ENCODE measurements around the gene ZBTB8A.
"Not testable (repeated sequence)": the region's sequence is repeated elsewhere in the genome, so short reads cannot be mapped to it uniquely, and the experiment has no call there.

ZBTB8A gene

DNA sequence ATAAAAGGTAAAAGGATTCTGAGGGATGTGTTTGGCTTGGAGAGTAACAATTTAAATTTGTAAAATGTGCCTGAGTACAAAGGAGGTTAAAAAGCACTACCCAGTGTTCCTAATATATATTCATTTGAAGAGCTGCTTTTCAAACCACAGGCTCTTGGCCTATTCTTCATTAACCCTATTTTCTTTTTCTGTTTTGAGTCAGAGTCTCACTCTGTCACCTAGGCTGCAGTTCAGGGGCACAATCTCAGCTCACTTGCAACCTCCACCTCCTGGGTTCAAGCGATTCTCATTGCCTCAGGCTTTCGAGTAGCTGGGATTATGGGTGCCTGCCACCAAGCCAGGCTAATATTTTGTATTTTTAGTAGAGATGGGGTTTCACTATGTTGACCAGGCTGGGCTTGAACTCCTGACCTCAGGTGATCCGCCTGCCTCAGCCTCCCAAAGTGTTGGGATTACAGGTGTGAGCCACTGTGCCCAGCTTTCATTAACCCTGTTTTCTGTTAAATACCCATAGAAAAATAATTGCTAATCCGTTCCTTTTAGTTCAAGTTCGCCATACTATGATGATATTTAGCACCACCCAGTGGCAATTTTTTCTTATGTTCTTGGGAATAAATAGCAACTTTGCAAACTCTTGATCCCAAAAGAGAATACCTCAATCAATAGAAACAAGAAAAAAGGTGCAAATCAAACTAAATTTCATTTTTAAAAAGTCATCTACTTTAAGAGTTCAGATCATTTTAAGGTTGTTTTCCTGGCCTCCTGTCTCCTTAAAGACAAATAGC is 80.7 kb downstream of the ZBTB8A start:
- no peak for DNase-seq (ENCODE audit: low read depth in 1 of 2, low spot score in 1 of 2)

DNA sequence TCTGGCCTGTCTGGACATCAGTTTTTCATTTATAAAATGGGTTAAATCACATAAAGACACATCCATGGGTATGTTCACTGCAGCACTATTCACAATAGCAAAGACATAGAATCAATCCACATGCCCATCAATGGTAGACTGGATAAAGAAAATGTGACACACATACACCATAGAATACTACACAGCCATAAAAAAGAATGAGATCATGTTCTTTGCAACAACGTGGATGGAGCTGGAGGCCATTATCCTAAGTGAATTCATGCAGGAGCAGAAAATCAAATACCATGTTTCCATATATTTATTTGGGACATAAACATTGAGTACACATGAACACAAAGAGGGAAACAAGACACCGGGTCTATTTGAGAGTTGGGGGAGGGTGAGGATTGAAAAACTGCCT is 83.0 kb downstream of the ZBTB8A start:
- DNase-seq (ENCODE audit: low read depth in 1 of 2, low spot score in 1 of 2), result no peak

DNA sequence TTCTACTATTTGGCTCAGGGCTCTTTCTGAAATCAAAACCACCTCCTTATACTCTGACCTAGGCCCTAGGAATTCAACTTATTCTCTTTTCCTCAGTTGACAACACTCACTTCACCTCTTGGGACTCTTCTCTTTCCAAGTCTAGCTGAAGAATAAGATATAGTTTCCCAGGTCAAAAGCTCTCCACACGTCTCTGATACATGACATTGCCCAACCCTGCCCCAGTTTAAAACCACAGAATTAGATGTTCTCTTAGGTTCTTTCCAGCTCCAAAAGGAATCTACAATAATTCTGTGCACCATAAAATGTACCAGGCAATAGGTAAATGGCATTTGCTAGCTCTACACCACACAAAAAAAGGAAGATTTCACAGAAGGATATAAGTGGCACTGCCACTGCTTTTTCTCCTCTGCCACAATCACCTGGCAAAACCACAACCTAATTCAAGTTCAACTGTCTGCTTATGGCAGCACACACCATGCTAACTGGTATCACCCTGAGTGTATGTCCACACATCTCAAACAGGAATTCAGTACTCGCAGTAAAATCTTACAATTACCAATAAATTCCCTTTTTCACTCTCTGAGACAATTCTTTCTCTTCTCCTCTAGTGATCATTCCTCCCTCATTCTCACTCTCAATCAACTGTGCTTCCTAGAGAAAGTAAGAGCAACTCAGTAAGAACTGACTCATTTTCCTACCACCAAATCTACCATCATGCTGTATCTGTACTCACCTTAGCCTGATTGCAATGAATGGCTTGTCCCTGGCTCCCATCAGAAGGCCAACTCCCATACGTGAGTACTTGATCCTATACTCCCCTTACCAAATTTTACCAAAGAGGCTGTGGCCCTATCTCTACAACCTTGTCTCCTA is 83.8 kb downstream of the ZBTB8A start:
- no peak for DNase-seq (ENCODE audit: low read depth in 1 of 2, low spot score in 1 of 2)

DNA sequence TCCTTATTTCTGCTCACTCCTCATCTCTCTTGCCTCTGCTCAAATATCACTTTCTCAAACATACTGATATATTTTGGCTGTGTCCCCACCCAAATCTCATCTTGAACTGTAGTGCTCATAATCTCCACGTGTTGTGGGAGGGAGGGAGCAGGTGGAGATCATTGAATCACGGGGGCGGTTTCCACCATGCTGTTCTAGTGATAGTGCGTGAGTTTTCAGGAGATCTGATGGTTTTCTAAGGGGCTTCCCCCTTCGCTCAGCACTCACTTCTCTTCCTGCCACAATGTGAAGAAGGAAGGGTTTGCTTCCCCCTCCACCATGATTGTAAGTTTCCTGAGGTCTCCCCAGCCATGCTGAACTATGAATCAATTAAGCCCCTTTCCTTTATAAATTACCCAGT is 84.5 kb downstream of the ZBTB8A start:
- peak in 1 of 2 donors; percentile 42 for DNase-seq (ENCODE audit: low read depth in 1 of 2, low spot score in 1 of 2)

DNA sequence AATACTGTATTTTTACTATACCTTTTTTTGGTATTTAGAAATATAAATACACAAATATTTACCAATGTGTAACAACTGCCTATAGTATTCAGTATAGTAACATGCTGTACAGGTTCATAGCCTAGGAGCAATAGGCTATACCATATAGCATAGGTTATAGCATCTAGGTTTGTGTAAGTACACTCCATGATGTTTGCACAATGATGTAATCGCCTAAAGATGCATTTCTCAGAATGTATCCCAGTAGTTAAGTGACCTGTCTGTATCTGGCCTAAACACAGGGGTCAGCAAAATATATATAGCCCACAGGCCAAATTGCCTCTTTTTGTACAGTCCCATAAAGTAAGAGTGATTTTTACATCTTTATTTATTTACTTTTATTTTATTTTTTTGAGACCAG is 86.9 kb downstream of the ZBTB8A start:
- DNase-seq (ENCODE audit: low read depth in 1 of 2, low spot score in 1 of 2), result no peak

DNA sequence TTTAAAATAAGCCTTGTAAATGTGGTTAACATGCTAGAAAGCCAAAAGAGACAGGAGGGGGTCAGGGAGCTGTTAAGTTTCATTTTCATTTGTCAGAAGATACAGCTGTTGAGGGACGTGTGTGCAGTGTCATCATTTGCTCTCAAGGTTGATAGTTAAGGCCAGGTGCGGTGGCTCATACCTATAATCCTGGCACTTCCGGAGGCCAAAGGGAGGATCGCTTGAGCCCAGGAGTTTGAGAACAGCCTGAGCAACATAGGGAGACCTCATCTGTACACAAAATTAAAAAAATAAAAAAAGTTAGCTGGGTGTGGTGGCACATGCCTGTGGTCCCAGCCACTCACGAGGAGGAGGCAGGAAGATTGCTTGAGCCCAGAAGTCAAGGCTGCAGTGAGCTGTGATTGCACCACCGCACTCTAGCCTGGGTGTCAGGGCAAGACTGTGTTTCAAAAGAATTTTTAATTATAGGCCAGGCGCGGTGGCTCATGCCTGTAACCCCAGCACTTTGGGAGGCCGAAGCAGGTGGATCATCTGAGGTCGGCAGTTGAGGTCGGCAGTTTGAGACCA is 88.5 kb downstream of the ZBTB8A start:
- DNase-seq (ENCODE audit: low read depth in 1 of 2, low spot score in 1 of 2), result no peak

DNA sequence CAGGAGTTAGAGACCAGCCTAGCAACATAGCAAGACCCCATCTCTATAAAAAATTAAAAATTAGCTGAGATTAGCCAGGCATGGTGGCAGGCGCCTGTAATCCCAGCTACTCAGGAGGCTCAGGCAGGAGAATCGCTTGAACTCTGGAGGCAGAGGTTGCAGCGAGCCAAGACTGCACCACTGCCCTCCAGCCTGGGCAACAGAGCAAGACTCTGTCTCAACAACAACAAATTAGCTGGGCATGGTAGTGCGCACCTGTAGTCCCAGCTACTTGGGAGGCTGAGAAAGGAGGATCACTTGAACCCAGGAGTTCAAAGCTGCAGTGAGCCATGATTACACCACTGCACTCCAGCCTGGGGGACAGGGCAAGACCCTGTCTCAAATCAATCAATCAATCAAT is 90.9 kb downstream of the ZBTB8A start:
- DNase-seq (ENCODE audit: low read depth in 1 of 2, low spot score in 1 of 2), result not testable (repeated sequence)

DNA sequence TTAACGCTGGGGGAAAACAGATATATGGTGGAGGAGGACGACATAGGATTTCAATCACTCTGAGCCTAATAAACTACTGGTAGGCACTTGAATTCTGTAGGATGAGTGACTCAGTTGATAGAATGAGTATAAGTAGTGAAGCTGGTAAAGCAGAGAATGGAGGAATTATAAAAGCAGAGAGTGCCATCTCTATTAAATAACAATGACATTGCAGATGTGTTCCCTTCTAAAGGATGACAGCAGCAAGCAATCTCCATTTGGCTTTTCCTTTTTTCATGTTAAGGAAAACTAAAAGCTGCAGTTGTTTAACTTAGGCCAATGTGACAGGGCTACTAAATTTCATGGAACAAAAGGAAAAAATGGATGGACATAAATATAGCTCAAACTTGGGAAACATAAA is 93.6 kb downstream of the ZBTB8A start:
- DNase-seq (ENCODE audit: low read depth in 1 of 2, low spot score in 1 of 2), result no peak

DNA sequence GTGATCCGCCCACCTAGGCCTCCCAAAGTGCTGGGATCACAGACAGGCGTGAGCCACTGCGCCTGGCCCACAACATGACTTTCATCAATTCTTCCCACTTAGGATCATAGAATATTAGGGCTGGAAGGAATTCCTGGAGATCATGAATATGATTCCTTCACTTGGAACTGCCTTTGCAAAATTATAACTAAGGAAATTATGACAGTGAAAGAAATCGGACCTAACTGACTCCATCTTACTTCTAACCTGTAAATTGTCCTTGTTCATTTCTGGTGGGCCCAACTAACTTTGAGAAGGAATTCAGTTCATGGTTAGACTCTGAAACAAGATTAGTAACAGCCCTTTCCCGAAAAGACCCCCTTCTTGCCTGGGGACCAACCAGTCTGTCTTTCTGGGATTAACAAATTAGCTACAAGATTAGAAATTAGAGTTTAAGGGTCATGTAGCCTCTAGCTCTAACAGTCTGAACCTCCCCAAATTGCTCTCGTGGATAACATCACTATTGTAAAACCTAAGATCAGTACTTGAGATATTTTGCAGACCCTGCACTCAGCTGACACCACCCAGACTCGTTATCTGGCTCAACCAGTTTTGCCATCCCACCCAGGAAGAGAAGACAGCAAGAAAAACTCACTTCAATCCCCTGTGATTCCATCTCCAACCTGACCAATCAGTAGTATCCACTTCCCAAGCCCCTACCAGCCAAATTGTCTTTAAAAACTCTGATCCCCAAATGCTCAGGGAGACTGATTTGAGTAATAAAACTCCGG is 96.5 kb downstream of the ZBTB8A start:
- no peak for DNase-seq (ENCODE audit: low read depth in 1 of 2, low spot score in 1 of 2)

DNA sequence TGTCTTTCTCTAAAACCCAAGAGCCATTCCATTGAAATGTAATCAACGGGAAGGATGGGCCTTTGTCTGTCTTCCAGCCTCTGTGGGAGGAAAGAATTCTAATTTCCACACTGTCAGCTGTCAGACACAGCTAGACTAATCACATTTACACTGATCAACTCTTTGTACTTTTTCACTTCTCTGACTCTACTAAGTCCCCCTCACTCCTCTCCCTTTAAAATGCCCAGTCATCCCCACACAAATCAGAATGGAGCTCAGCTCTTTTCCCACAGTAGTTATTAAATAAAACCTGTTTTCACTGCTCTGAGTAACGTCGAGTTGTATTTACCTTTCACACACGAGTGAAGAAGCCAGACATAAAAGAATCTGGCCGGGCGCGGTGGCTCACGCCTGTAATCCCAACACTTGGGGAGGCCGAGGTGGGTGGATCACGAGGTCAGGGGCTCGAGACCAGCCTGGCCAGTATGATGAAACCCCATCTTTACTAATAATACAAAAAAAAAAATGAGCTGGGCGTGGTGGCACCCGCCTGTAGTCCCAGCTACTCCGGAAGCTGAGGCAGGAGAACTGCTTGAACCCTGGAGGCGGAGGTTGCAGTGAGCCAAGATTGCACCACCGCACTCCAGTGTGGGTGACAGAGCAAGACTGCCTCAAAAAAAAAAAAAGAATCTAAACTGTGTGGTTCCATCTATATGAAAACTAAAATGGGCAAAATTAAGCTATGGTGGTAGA is 97.9 kb downstream of the ZBTB8A start:
- DNase-seq (ENCODE audit: low read depth in 1 of 2, low spot score in 1 of 2), result no peak

DNA sequence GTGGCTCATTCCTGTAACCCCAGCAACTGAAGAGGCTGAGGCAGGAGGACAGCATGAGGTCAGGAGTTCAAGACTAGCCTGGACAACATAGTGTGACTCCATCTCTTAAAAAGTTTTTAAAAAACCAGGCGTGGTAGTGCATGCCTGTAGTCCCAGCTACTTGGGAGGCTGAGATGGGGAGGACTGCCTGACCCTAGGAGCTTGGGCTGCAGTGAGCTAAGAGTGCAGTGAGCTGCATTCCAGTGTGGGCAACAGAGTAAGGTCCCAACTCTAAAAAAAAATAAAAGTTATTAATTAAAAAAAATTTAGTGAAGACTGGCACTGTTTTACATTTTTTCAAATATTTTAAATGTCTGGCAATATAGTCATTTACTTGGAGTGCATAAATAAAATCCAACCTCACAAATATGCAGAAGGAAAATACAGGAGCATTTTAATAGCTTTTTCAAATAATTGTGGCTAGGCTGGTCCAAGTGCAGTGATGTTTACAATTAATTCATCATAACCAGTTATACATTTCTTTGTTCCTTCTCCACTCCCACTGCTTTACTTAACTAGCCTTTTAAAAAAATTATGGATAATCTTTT is 100.4 kb downstream of the ZBTB8A start:
- no peak for DNase-seq (ENCODE audit: low read depth in 1 of 2, low spot score in 1 of 2)

DNA sequence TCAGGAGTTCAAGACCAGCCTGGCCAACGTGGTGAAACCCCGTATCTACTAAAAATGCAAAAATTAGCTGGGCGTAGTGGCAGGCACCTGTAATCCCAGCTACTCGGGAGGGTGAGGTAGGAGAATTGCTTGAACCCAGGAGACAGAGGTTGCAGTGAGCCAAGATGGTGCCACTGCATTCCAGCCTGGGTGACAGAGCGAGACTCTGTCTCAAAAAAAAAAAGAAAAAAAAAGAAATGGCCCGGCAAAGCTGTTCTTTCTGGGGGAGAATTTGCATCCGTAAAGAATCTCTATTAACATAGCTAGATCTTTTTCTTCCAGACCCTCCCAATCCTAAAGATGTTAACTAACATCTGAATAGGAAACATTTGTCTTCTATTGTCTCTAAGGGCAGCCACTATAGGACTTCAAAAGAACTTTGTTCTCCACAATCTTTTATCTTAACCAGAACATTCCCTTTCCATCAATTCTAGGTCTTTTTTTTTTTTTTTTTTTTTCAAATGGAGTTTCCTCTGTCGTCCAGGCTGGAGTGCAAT is 103.1 kb downstream of the ZBTB8A start:
- not testable (repeated sequence) for DNase-seq (ENCODE audit: low read depth in 1 of 2, low spot score in 1 of 2)

DNA sequence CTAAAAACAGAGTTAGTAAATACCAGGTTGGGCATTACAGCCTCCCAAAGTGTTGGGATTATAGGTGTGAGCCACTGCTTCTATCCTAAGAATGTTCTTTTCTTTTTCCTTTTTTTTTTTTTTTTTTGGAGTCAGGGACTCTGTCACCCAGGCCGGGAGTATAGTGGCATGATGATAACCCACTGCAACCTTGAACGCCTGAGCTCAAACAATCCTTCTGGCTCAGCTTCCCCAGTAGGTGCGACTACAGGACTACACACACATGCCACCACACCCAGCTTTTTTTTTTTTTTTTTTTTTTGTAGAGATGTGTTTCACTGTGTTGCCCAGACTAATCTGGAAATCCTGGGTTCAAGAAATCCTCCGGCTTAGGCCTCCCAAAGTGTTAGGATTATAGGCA is 105.2 kb downstream of the ZBTB8A start:
- DNase-seq (ENCODE audit: low read depth in 1 of 2, low spot score in 1 of 2), result no peak

DNA sequence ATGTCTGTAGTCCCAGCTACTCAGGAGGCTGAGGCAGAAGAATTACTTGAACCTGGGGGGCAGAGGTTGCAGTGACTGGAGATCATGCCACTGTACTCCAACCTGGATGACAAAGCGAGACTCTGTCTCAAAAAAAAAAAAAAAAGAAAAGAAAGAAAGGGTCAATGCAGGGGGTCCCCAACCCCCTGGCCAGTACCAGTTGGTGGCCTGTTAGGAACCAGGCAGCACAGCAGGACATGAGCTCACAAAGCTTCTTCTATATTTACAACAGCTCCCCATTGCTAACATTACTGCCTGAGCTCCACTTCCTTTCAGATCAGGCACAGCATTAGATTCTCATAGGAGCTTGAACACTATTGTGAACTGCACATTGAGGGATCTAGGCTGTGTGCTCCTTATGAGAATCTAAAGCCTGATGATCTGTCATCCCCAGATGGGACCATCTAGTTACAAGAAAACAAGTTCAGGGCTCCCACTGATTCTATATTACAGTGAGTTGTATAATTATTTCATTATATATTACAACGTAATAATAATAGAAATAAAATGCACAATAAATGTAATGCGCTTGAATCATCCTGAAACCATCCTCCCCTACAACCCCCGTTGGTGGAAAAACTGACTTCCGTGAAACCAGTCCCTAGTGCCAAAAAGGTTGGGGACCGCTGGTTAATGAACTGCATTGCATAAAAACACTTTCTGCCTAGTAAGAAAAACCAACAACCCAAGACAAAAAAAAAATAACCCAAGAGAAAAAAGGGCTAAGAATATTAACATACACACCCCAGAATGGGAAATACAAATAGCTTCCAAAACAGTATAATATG is 108.3 kb downstream of the ZBTB8A start:
- DNase-seq (ENCODE audit: low read depth in 1 of 2, low spot score in 1 of 2), result peak in 1 of 2 donors; percentile 17

DNA sequence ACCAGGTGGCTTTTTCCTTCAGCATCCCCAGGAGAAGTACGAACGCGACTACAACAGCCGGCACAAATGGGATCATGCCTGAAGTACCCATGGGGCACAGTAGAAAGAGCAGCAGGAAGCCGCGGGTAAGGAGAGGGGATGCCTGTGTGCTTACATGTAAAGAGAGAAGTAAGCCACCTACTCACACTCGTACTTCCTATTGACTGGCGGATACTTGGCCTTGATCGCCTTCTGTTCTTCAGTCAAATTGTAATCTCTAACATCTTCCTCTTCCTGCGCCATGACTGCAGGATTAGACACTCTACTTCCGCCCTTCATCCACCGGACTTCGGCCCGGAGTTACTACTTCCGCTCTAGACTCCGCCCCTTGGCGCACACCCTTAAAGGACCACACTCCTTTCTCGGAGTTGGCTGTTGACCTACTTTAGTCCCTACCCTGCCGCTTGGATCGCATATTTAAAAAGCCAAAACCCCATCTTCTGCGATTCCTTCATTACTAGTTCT is 111.1 kb downstream of the ZBTB8A start, which contains the start of gene ZBTB8OS:
Gene ZBTB8OS, minus strand, starts transcription at position 303 of the 504 bp plus-strand sequence. Its CDS starts 21 bp downstream, at position 282.
- DNase-seq (ENCODE audit: low read depth in 1 of 2, low spot score in 1 of 2), result peak; percentile 65 to 87

DNA sequence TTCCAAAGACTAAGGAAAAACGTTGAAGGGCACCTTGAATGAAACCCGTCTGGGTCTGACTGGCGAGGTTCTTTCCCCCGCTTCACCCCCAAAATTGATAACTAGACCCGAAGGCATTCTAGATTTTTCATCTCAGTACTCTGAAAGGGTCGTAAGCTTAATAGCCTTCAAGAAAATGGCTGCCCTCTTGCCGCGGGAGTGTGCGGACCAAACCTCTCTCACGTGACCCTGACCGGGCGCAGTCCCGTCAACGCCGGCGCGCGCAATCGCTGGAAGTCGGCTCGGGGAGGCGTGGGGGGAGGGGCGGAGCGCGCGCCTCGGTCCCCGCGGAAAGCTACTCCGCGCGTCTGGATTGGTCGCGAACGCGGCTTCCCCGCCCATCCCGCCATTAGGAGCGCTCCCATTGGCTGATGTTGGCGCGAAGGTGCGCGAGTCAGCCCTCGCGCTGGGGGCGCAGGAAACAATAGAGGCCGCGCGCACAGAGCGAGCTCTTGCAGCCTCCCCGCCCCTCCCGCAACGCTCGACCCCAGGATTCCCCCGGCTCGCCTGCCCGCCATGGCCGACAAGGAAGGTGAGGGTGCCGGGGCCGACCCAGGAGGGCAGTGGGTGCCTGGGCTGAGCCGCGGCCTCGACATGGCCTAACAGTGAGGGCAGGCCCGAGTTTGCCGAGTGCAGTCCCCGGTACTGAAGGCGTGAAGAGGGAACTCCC is 111.7 kb downstream of the ZBTB8A start, which contains the start of gene RBBP4:
Gene RBBP4, plus strand, starts transcription at position 457 of the 709 bp plus-strand sequence. Its CDS starts 99 bp downstream, at position 556.
- DNase-seq (ENCODE audit: low read depth in 1 of 2, low spot score in 1 of 2), result peak; percentile 94 to 98

DNA sequence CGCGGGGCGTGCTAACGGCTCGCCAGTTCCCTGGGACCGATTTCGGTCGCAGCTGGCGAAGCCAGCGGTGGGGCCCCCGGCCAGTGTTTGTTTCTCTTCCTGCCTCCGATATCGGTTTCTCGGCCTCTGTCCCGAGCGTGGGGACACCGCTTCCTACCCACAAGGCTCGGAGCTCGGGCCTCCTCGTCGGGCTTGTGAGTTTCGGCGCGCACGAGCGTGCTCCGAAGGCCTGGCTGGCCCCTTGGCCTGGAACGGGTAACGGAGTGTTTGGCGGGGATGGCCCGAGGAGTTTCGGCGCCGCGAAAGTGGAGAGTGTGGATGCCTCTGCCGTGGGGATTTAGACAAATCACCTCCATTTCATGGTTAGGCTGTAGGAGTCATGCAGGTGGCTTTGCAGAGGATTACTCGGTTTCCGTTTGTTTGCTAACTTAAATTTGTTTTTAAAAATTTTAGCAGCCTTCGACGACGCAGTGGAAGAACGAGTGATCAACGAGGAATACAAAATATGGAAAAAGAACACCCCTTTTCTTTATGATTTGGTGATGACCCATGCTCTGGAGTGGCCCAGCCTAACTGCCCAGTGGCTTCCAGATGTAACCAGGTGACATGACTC is 112.3 kb downstream of the ZBTB8A start:
- DNase-seq (ENCODE audit: low read depth in 1 of 2, low spot score in 1 of 2), result no peak
